CD1c-positive myeloid dendritic cell (primary cell): Measurements from ENCODE around the gene GRIN3B.

Experiments used
- DNase-seq: peaks from one replicate; pipeline ENCODE4 v3.0.0-alpha.2; 2016; ENCODE audit errors: extremely low spot score

The GRIN3B gene

GRCh38 chr19:1041835-1042685 lies 41.8 kb downstream of the GRIN3B start:
- DNase-seq: no peak

- DNase-seq: no peak
Measured at GRCh38 chr19:1042689-1043511, 42.7 kb downstream of the GRIN3B start.

- DNase-seq: peak; percentile 54
Measured at GRCh38 chr19:1045247-1045603, 45.0 kb downstream of the GRIN3B start.

GRCh38 chr19:1046117-1046626 lies 46.0 kb downstream of the GRIN3B start:
- DNase-seq: no peak

- DNase-seq: no peak
Measured at GRCh38 chr19:1046836-1047695, 46.8 kb downstream of the GRIN3B start.

- DNase-seq: no peak
Measured at GRCh38 chr19:1047696-1048147, 47.5 kb downstream of the GRIN3B start.

GRCh38 chr19:1049106-1049505 lies 48.9 kb downstream of the GRIN3B start:
- DNase-seq: no peak

- no peak for DNase-seq
Measured at GRCh38 chr19:1049800-1050199, 49.6 kb downstream of the GRIN3B start.

- DNase-seq: no peak
Measured at GRCh38 chr19:1050989-1051788, 51.0 kb downstream of the GRIN3B start.

- no peak for DNase-seq
Measured at GRCh38 chr19:1051791-1052190, 51.6 kb downstream of the GRIN3B start.

- no peak for DNase-seq
Measured at GRCh38 chr19:1052349-1052975, 52.2 kb downstream of the GRIN3B start.

- DNase-seq: no peak
Measured at GRCh38 chr19:1053176-1054101, 53.2 kb downstream of the GRIN3B start.

GRCh38 chr19:1054102-1055027 lies 54.1 kb downstream of the GRIN3B start:
- DNase-seq: no peak

- no peak for DNase-seq
Measured at GRCh38 chr19:1055028-1055425, 54.8 kb downstream of the GRIN3B start.

- no peak for DNase-seq
Measured at GRCh38 chr19:1055886-1056620, 55.8 kb downstream of the GRIN3B start.

- peak; percentile 42 for DNase-seq
Measured at GRCh38 chr19:1057176-1057855, 57.1 kb downstream of the GRIN3B start.

- no peak for DNase-seq
Measured at GRCh38 chr19:1058112-1058511, 57.9 kb downstream of the GRIN3B start.
